ENCODE measurements around the gene C4orf33.
"Not testable (repeated sequence)": the region's sequence is repeated elsewhere in the genome, so short reads cannot be mapped to it uniquely, and the experiment has no call there.

C4orf33 gene

GRCh38 chr4:129095811-129096454, at the start of gene C4orf33:
C4orf33 (plus strand) TSS chr4:129096152; CDS start chr4:129102611, 6,459 bp downstream.
- in situ Hi-C loops (cut with HindIII; ENCODE audit: low pct_ligation_motif_present, low sequenced_read_pairs), result no loop called here
- peak within 1 kb of the TSS; percentile 68 for H3K4me3 ChIP-seq (ENCODE audit: low read depth, low read length)
- peak; percentile 68 for DNase-seq
- peak within 1 kb of the TSS; percentile 81 for H3K27ac ChIP-seq
- no peak for TF ChIP-seq CTCF (IDR thresholded peaks at IDR 0.05; ENCODE audit: low read depth, low read length, missing control alignments)
- no peaks in the 10 kb centered on the region for H3K36me3 ChIP-seq (replicated peaks)
- no peaks in the 10 kb centered on the region for H3K27me3 ChIP-seq (replicated peaks)

GRCh38 chr4:129059028-129059427, 36.9 kb upstream of the C4orf33 start:
- Histone ChIP-seq H3K4me3 (ENCODE audit: low read depth, low read length) (no peak overlapping the region), H3K27me3 (replicated peaks) (no peaks in the 10 kb centered on the region), H3K36me3 (replicated peaks) (peaks cover 2% of the 10 kb centered on the region), H3K27ac (no peak overlapping the region)
- in situ Hi-C loops (cut with HindIII; ENCODE audit: low pct_ligation_motif_present, low sequenced_read_pairs), result no loop called here
- no peak for DNase-seq
- no peak for TF ChIP-seq CTCF (IDR thresholded peaks at IDR 0.05; ENCODE audit: low read depth, low read length, missing control alignments)

- Histone ChIP-seq H3K27me3 (replicated peaks) (no peaks in the 10 kb centered on the region), H3K4me3 (ENCODE audit: low read depth, low read length) (no peak overlapping the region), H3K36me3 (replicated peaks) (peaks cover 2% of the 10 kb centered on the region), H3K27ac (no peak overlapping the region)
- in situ Hi-C loops (cut with HindIII; ENCODE audit: low pct_ligation_motif_present, low sequenced_read_pairs), result no loop called here
- no peak for DNase-seq
- no peak for TF ChIP-seq CTCF (IDR thresholded peaks at IDR 0.05; ENCODE audit: low read depth, low read length, missing control alignments)
These were observed 33.4 kb upstream of the C4orf33 start for GRCh38 chr4:129062580-129062979.

- H3K36me3 ChIP-seq (replicated peaks), result peaks cover 2% of the 10 kb centered on the region
- in situ Hi-C loops (cut with HindIII; ENCODE audit: low pct_ligation_motif_present, low sequenced_read_pairs), result no loop called here
- H3K4me3 ChIP-seq (ENCODE audit: low read depth, low read length), result no peak overlapping the region
- no peak overlapping the region for H3K27ac ChIP-seq
- no peaks in the 10 kb centered on the region for H3K27me3 ChIP-seq (replicated peaks)
- no peak for TF ChIP-seq CTCF (IDR thresholded peaks at IDR 0.05; ENCODE audit: low read depth, low read length, missing control alignments)
- no peak for DNase-seq
These were observed 32.3 kb upstream of the C4orf33 start for GRCh38 chr4:129063640-129064039.

GRCh38 chr4:129064717-129065116, 31.2 kb upstream of the C4orf33 start:
- Histone ChIP-seq H3K36me3 (replicated peaks) (peaks cover 2% of the 10 kb centered on the region), H3K4me3 (ENCODE audit: low read depth, low read length) (no peak overlapping the region), H3K27me3 (replicated peaks) (no peaks in the 10 kb centered on the region), H3K27ac (no peak overlapping the region)
- in situ Hi-C loops (cut with HindIII; ENCODE audit: low pct_ligation_motif_present, low sequenced_read_pairs), result no loop called here
- DNase-seq, result peak; percentile 1
- no peak for TF ChIP-seq CTCF (IDR thresholded peaks at IDR 0.05; ENCODE audit: low read depth, low read length, missing control alignments)

- H3K36me3 ChIP-seq (replicated peaks); DNase-seq; H3K4me3 ChIP-seq (ENCODE audit: low read depth, low read length); H3K27me3 ChIP-seq (replicated peaks); H3K27ac ChIP-seq; in situ Hi-C loops (cut with HindIII; ENCODE audit: low pct_ligation_motif_present, low sequenced_read_pairs): not testable (repeated sequence)
These were observed 26.4 kb upstream of the C4orf33 start for GRCh38 chr4:129069537-129069936.

All from brain microvascular endothelial cell (primary cell).